IMR-90 (cell line): ENCODE results near the gene ZNF276.
"Not testable (repeated sequence)": the region's sequence is repeated elsewhere in the genome, so short reads cannot be mapped to it uniquely, and the experiment has no call there.

Experiments
- CEBPB ChIP-seq: IDR thresholded peaks from 2 replicates; pipeline ENCODE4 v1.6.1; 2012; ENCODE audit warnings: low read depth, low read length, improper control_type of control experiment
- CTCF ChIP-seq: conservative IDR thresholded peaks from 2 replicates; pipeline ENCODE4 v1.5.1; 2012; ENCODE audit warnings: mild to moderate bottlenecking, low read depth, low read length, improper control_type of control experiment
- RFX5 ChIP-seq: IDR thresholded peaks from 2 replicates; pipeline ENCODE4 v1.8.0; 2012; ENCODE audit warnings: low read depth, mild to moderate bottlenecking, low read length, moderate library complexity

GRCh38 chr16:89783952-89784351 lies 62.6 kb downstream of the ZNF276 start:
- TF ChIP-seq CTCF, RFX5, CEBPB: not testable (repeated sequence)
